Colonic mucosa (tissue), 4 donors: ENCODE data around the gene PRSS22. TPM values are rescaled to one million over a fixed set of nuclear protein-coding genes. Genes with fewer than 3 reads are reported as not detected.
A peak's percentile ranks its signal among the peaks of the same experiment; 100 is the strongest.

Experiments
- DNase-seq: peaks from one replicate; pipeline ENCODE4 v3.0.0-alpha.2; 2020
- H3K27ac ChIP-seq: fragments of 200-600 bp; one replicate; pipeline ENCODE4 v1.8.0; 2021
- H3K27me3 ChIP-seq: fragments of 200-600 bp; one replicate; pipeline ENCODE4 v1.8.0; 2021
- H3K36me3 ChIP-seq: fragments of 200-600 bp; one replicate; pipeline ENCODE4 v1.8.0; 2021
- H3K4me1 ChIP-seq: fragments of 200-600 bp; one replicate; pipeline ENCODE4 v1.8.0; 2021; ENCODE audit warnings: mild to moderate bottlenecking
- H3K4me3 ChIP-seq: fragments of 200-600 bp; one replicate; pipeline ENCODE4 v1.8.0; 2021
- H3K9ac ChIP-seq, 2 donors: one replicate each; pipeline ENCODE4 v1.7.0; 2013; ENCODE audit warnings: control low read depth in 2 of 2, low read depth in 2 of 2, low read length in 2 of 2
- H3K9me3 ChIP-seq: fragments of 200-600 bp; one replicate; pipeline ENCODE4 v1.8.0; 2021
- CTCF ChIP-seq: fragments of 200-600 bp; IDR thresholded peaks from one replicate; pipeline ENCODE4 v1.8.0; 2022; ENCODE audit warnings: antibody characterized with exemption, mild to moderate bottlenecking
- intact Hi-C: fragments of 100-400 bp; cut with DNase I; formaldehyde crosslinking; loops from one replicate; pipeline ENCODE4 v1.14.1; 2022
- total RNA-seq, 2 donors: library from RNA; stranded (reverse); fragmentation: NEBNext Ultra II Directional in 1 of 2; extraction: Animal tissue kit (Norgen Biotek cat#: 25700) in 1 of 2; gene quantifications; one replicate each; pipeline ENCODE4 v1.2.1, GENCODE V29; 2021
- donor health status: healthy.
- donor health status: DM: no; HTN: no; CAD: no.
- donor health status: DM: no; HTN: no; CAD: no.

PRSS22 gene
- total RNA-seq, 2 donors from 2014 or later = 6.1 to 6.7 TPM

DNA sequence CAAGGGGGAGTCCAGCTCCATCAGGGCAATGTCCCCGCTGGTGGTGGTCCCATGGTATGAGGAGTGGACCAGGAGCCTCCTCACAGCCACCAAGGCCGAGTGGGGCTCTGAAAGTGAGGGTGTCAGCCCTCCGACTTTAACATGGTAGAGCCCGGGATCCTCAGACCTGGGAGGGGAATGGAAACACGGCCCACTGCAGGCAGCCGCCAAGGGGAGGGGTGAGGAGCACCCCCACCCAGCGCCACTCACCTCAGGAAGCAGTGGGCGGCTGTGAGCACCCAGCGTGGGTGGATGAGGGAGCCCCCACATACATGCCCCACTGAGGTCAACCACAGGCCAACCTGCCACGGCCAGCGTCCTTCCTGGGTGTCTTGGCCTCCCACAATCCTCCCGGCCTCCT lies 17.1 kb downstream of the PRSS22 start:
- H3K27ac ChIP-seq = no peak overlapping the region
- H3K9ac ChIP-seq = no peak overlapping the region
- TF ChIP-seq CTCF = no peak
- H3K27me3 ChIP-seq = no peaks in the 10 kb centered on the region
- H3K36me3 ChIP-seq = no peaks in the 10 kb centered on the region
- intact Hi-C loops = no loop called here
- H3K9me3 ChIP-seq = no peaks in the 10 kb centered on the region
- DNase-seq = no peak
- H3K4me1 ChIP-seq = no peaks in the 10 kb centered on the region
- H3K4me3 ChIP-seq = no peak overlapping the region

DNA sequence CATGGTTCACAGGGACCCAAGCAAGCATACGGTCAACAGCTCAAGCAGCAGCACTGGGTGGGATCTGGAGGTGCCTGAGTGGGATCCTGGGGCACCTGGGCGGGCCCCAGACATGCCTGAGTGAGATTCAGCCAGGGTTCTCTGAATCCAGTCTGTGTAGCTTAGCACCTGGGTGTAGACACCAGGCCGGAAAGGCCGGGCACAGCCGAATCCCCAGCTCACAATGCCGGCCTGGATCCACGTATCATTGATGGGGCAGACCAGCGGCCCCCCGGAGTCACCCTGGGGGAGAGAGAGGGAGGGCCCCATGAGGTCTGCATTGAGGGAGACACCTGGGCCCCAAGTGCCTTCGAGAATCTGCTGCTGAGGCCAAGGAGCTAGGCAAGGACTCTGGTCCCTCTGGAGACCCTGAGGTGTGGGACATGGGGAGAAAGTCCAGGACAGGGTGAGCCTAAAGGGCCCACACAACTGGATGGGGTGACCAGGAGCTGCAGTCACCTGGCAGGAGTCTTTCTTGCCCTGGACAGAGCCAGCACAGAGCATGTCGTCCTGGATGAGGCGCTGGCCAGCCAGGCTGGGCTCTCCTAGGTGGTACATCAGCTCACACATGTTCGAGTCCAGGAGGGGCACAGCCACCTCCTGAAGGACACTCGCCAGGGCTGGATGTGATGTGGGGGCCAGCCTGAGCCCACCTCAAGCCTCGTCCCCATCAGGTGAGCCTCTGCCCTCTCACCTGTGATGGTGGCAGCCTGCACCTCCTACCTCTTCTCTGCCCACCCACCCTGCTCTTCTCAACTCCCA lies 18.1 kb downstream of the PRSS22 start:
- no peak overlapping the region for H3K27ac ChIP-seq
- H3K4me1 ChIP-seq = no peaks in the 10 kb centered on the region
- intact Hi-C loops = loop anchor here (1.0 kb wide), 1 partner anchor 26 kb away; no protein-coding TSS in a partner anchor
- H3K4me3 ChIP-seq = no peak overlapping the region
- TF ChIP-seq CTCF = no peak
- H3K9me3 ChIP-seq = no peaks in the 10 kb centered on the region
- H3K36me3 ChIP-seq = no peaks in the 10 kb centered on the region
- no peak overlapping the region for H3K9ac ChIP-seq
- no peaks in the 10 kb centered on the region for H3K27me3 ChIP-seq
- no peak for DNase-seq

DNA sequence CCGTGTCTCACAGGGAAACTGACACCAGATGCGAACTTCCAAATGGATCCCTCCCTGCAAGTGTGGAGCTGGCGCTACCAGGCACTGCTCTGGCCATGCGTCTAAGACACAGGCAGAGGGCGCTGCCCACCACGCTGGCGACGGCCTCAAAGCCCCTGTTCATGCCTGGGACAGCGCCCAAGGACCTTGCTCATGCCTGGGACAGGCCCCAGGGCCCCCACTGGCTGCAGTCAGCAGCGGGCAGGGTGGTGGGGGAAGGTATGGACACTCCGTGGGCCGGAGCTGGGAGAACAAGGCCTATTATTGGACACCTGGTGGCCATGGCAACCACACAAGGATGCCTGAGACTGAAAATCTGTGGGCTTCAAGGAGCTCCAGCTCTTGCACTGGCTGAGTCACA lies 19.0 kb downstream of the PRSS22 start:
- Histone ChIP-seq H3K9ac (no peak overlapping the region), H3K36me3 (no peaks in the 10 kb centered on the region), H3K27ac (no peak overlapping the region), H3K9me3 (no peaks in the 10 kb centered on the region), H3K4me3 (no peak overlapping the region), H3K27me3 (no peaks in the 10 kb centered on the region), H3K4me1 (no peaks in the 10 kb centered on the region)
- DNase-seq = peak; percentile 65
- intact Hi-C loops = loop anchor here (1.0 kb wide), 1 partner anchor 27 kb away; no protein-coding TSS in a partner anchor
- peak; percentile 58 for TF ChIP-seq CTCF

DNA sequence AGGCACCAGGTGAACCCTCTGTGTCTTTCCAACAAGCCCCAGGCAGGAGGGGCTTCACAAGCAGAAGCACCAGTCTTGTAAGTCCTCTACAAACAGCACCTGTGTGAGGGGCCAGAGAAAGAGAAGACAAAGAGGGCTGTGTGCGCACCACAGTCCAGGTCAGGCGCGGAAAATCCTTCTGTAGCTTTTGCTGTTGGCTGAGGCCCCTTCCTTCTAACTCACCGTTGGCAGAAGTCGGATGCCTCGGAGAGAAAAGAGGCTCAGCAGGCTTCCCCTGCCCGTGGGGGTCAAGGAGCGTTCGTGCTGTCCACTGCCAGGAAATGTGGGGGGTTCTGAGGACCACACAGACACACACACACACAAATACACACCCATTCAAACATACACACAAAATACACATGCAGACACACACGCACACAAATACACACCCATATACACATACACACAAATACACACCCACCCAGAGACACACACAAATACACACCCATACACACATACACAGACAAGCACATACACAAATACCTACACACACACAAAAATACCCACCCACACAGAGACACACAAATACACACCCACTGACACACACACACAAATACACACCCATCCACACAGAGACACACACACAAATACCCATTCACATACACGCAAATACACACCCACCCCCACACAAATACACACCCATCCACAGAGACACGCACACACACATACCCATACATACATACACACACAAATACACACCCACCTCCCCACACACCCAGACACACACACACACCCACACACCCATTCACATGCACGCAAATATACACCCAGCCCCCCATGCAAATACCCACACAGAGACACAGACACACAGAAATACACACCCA lies 21.1 kb downstream of the PRSS22 start:
- no peaks in the 10 kb centered on the region for H3K4me1 ChIP-seq
- no peaks in the 10 kb centered on the region for H3K36me3 ChIP-seq
- no peak for DNase-seq
- TF ChIP-seq CTCF = no peak
- intact Hi-C loops = no loop called here
- no peaks in the 10 kb centered on the region for H3K27me3 ChIP-seq
- H3K9me3 ChIP-seq = no peaks in the 10 kb centered on the region
- H3K9ac ChIP-seq = no peak overlapping the region
- no peak overlapping the region for H3K4me3 ChIP-seq
- peak overlapping the region; percentile 31 for H3K27ac ChIP-seq

DNA sequence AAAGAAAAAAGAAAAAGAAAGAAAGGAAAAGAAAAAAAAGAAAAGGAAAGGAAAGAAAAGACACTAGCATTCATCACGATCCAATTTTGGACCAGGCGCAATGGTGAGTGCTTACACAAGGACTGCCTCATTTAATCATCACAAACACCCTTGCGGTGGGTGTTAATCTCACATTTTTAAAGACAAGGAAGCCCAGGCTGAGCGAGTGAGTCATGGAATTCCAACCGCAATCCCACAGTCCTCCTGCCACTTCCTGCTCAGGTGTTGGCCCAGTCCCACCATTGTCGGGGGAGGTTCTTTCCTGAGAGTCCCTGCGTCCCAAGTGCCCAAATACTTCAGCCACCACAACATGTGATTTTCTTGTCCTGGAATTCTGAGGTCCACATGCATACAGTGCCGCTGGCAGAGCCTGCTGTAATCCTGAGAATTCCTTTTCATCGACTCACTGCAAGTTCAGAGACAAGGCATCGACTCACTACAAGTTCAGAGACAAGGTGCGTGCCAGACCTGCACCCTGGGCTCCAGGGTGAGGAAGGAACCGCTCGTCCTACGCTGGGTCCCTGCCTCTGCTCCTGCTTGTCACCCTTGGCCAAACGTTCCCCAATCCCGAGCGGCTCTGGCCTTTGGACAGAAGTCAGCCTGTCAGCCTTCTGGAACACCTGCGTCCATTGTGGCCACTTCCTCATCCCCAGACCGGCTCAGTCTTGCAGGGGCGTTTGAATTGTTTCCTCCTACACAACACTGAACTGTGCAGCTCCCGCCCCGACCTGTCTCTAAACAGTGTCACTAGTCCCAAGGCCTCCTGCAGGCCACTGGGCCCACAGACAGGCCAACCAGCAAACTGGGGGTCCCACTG lies 22.1 kb downstream of the PRSS22 start:
- DNase-seq = peak; percentile 70
- TF ChIP-seq CTCF = no peak
- intact Hi-C loops = no loop called here
- Histone ChIP-seq H3K9me3 (no peaks in the 10 kb centered on the region), H3K4me3 (no peak overlapping the region), H3K27ac (peak overlapping the region; percentile 31), H3K27me3 (no peaks in the 10 kb centered on the region), H3K4me1 (no peaks in the 10 kb centered on the region), H3K36me3 (no peaks in the 10 kb centered on the region), H3K9ac (peak overlapping the region in 1 of 2 donors; percentile 3)
